MM.1S (cell line): ENCODE measurements around the gene GDPD5.

Experiments
- DNase-seq: peaks from one replicate; pipeline ENCODE4 v3.0.0-alpha.2; 2015
- H2AFZ ChIP-seq: fragments of 300-600 bp; sonication (generic); 2 replicates; pipeline ENCODE4 v1.6.0; 2016; ENCODE audit warnings: antibody characterized with exemption, low read length
- H3F3A ChIP-seq: fragments of 300-600 bp; sonication (generic); 2 replicates; pipeline ENCODE4 v1.6.1; 2016; ENCODE audit warnings: mild to moderate bottlenecking, antibody characterized with exemption, low read length, moderate library complexity, mixed read lengths; ENCODE audit not compliant: insufficient read depth
- H3K27ac ChIP-seq: fragments of 300-600 bp; sonication (generic); 2 replicates; pipeline ENCODE4 v1.5.1; 2016; ENCODE audit warnings: mild to moderate bottlenecking, low read length
- H3K27me3 ChIP-seq: fragments of 300-600 bp; sonication (generic); replicated peaks from 2 replicates; pipeline ENCODE4 v1.6.0; 2016; ENCODE audit warnings: low read length; ENCODE audit not compliant: insufficient read depth
- H3K36me3 ChIP-seq: fragments of 300-600 bp; sonication (generic); replicated peaks from 2 replicates; pipeline ENCODE4 v1.6.1; 2016; ENCODE audit warnings: mild to moderate bottlenecking, low read length, mixed read lengths; ENCODE audit not compliant: insufficient read depth
- H3K4me1 ChIP-seq: fragments of 300-600 bp; sonication (generic); 2 replicates; pipeline ENCODE4 v1.6.1; 2016; ENCODE audit warnings: low read length, mixed read lengths
- H3K4me2 ChIP-seq: fragments of 300-600 bp; sonication (generic); 2 replicates; pipeline ENCODE4 v1.6.0; 2016; ENCODE audit warnings: low read depth, low read length
- H3K4me3 ChIP-seq: fragments of 300-600 bp; sonication (generic); 2 replicates; pipeline ENCODE4 v1.5.1; 2016; ENCODE audit warnings: low read length, mixed read lengths
- H3K79me2 ChIP-seq: fragments of 300-600 bp; sonication (generic); 2 replicates; pipeline ENCODE4 v1.6.1; 2016; ENCODE audit warnings: mixed run types, low read length, mixed read lengths
- H3K9ac ChIP-seq: fragments of 300-600 bp; sonication (generic); 2 replicates; pipeline ENCODE4 v1.6.1; 2016; ENCODE audit warnings: low read length, mixed read lengths
- H3K9me2 ChIP-seq: fragments of 300-600 bp; sonication (generic); replicated peaks from 2 replicates; pipeline ENCODE4 v1.6.1; 2016; ENCODE audit warnings: mild to moderate bottlenecking, low read length, mixed read lengths; ENCODE audit not compliant: insufficient read depth
- H3K9me3 ChIP-seq: fragments of 300-600 bp; sonication (generic); replicated peaks from 2 replicates; pipeline ENCODE4 v1.6.1; 2016; ENCODE audit warnings: mild to moderate bottlenecking, low read length, mixed read lengths; ENCODE audit not compliant: insufficient read depth
- H4K20me1 ChIP-seq: fragments of 300-600 bp; sonication (generic); 2 replicates; pipeline ENCODE4 v1.6.1; 2016; ENCODE audit warnings: mild to moderate bottlenecking, low read length, moderate library complexity, mixed read lengths; ENCODE audit not compliant: insufficient read depth
- CTCF ChIP-seq: fragments of 300-600 bp; sonication (generic); IDR thresholded peaks from 2 replicates; pipeline ENCODE4 v1.5.1; 2016; ENCODE audit warnings: antibody characterized with exemption, low read length, mixed read lengths
- EZH2 ChIP-seq: fragments of 300-600 bp; sonication (generic); optimal IDR thresholded peaks from 2 replicates; pipeline ENCODE3; 2017; ENCODE audit warnings: low read depth, mild to moderate bottlenecking, antibody characterized with exemption, low read length, mixed read lengths
- EZH2phosphoT487 ChIP-seq: fragments of 300-600 bp; sonication (generic); IDR thresholded peaks from 2 replicates; pipeline ENCODE4 v1.6.1; 2018; ENCODE audit warnings: antibody characterized with exemption, low read length

The GDPD5 gene

GRCh38 chr11:75565221-75565814, 39.6 kb upstream of the GDPD5 start:
- Histone ChIP-seq H3K27ac (no peak overlapping the region), H3K4me2 (no peak overlapping the region), H3K4me3 (no peak overlapping the region), H3K79me2 (no peaks in the 10 kb centered on the region), H3K4me1 (no peaks in the 10 kb centered on the region), H3K36me3 (no peaks in the 10 kb centered on the region), H3F3A (no peaks in the 10 kb centered on the region), H2AFZ (no peak overlapping the region), H3K9me3 (no peaks in the 10 kb centered on the region), H3K9me2 (no peaks in the 10 kb centered on the region), H3K27me3 (peaks cover 29% of the 10 kb centered on the region), H3K9ac (no peak overlapping the region), H4K20me1 (no peaks in the 10 kb centered on the region)
- TF ChIP-seq CTCF (no peak), EZH2phosphoT487 (no peak), EZH2 (no peak)
- no peak for DNase-seq

GRCh38 chr11:75563978-75564552, 38.3 kb upstream of the GDPD5 start:
- Histone ChIP-seq H3K4me3 (no peak overlapping the region), H3K9me3 (no peaks in the 10 kb centered on the region), H3K9me2 (no peaks in the 10 kb centered on the region), H3K79me2 (no peaks in the 10 kb centered on the region), H3K27ac (no peak overlapping the region), H3K36me3 (no peaks in the 10 kb centered on the region), H3K4me2 (no peak overlapping the region), H4K20me1 (no peaks in the 10 kb centered on the region), H3K27me3 (peaks cover 30% of the 10 kb centered on the region), H2AFZ (no peak overlapping the region), H3K9ac (no peak overlapping the region), H3K4me1 (no peaks in the 10 kb centered on the region), H3F3A (no peaks in the 10 kb centered on the region)
- TF ChIP-seq EZH2phosphoT487 (no peak), EZH2 (no peak), CTCF (no peak)
- no peak for DNase-seq

- Histone ChIP-seq H3K27ac (no peak overlapping the region), H3K4me1 (no peaks in the 10 kb centered on the region), H3K79me2 (no peaks in the 10 kb centered on the region), H3K9me3 (no peaks in the 10 kb centered on the region), H2AFZ (no peak overlapping the region), H3F3A (no peaks in the 10 kb centered on the region), H3K36me3 (no peaks in the 10 kb centered on the region), H3K9ac (no peak overlapping the region), H3K27me3 (peaks cover 30% of the 10 kb centered on the region), H3K9me2 (no peaks in the 10 kb centered on the region), H3K4me3 (no peak overlapping the region), H3K4me2 (no peak overlapping the region), H4K20me1 (no peaks in the 10 kb centered on the region)
- TF ChIP-seq EZH2phosphoT487 (no peak), EZH2 (no peak), CTCF (no peak)
- DNase-seq = no peak
Observed at GRCh38 chr11:75563501-75563977, 37.8 kb upstream of the GDPD5 start.
